Effector memory CD8-positive, alpha-beta T cell (primary cell): ENCODE results near the gene FPGS.
"Not testable (repeated sequence)": the region's sequence is repeated elsewhere in the genome, so short reads cannot be mapped to it uniquely, and the experiment has no call there.

Experiments
- ATAC-seq: fragments of 150-1000 bp; cut with Tn5 transposase; replicated peaks from 2 replicates; pipeline ENCODE4 v1.10.0; 2021; ENCODE audit warnings: mild to moderate bottlenecking, moderate library complexity
- DNase-seq, 3 experiments: peaks; one replicate each; pipeline ENCODE4 v3.0.0; 2021
- H3K27ac Mint-ChIP-seq, 2 donors: one replicate each; pipeline ENCODE4 v1.8.0; 2022; ENCODE audit warnings: mild to moderate bottlenecking in 2 of 2, mixed read lengths in 2 of 2, moderate library complexity in 2 of 2
- H3K27me3 Mint-ChIP-seq, 2 donors: one replicate each; pipeline ENCODE4 v1.8.0; 2022; ENCODE audit warnings: mixed read lengths in 2 of 2
- H3K36me3 Mint-ChIP-seq: one replicate; pipeline ENCODE4 v1.8.0; 2022; ENCODE audit warnings: mild to moderate bottlenecking, moderate library complexity, mixed read lengths; ENCODE audit not compliant: insufficient read depth
- H3K4me1 Mint-ChIP-seq, 2 donors: one replicate each; pipeline ENCODE4 v1.8.0; 2022; ENCODE audit warnings: low read depth in 2 of 2, mixed read lengths in 2 of 2
- H3K4me3 Mint-ChIP-seq, 2 donors: one replicate each; pipeline ENCODE4 v1.8.0; 2022; ENCODE audit warnings: mild to moderate bottlenecking in 2 of 2, mixed read lengths in 2 of 2, moderate library complexity in 2 of 2
- H3K9me3 Mint-ChIP-seq, 2 donors: one replicate each; pipeline ENCODE4 v1.8.0; 2022; ENCODE audit warnings: mixed read lengths in 2 of 2

Gene FPGS

GRCh38 chr9:127835991-127836516 lies 33.4 kb downstream of the FPGS start:
- Mint-ChIP-seq H3K27me3 (no peaks in the 10 kb centered on the region), H3K9me3 (no peaks in the 10 kb centered on the region), H3K36me3 (peaks cover 4% of the 10 kb centered on the region), H3K4me1 (peaks cover 0 to 3% of the 10 kb centered on the region in 2 donors), H3K4me3 (no peak overlapping the region), H3K27ac (peak overlapping the region in 1 of 2 donors; percentile 41)
- DNase-seq (no peak), ATAC-seq (no peak)

GRCh38 chr9:127836561-127836960 lies 33.9 kb downstream of the FPGS start:
- DNase-seq, H3K9me3 Mint-ChIP-seq, ATAC-seq, H3K4me1 Mint-ChIP-seq, H3K36me3 Mint-ChIP-seq, H3K27me3 Mint-ChIP-seq, H3K4me3 Mint-ChIP-seq: not testable (repeated sequence)
- peak overlapping the region in 1 of 2 donors; percentile 41 for H3K27ac Mint-ChIP-seq

GRCh38 chr9:127837346-127837745 lies 34.7 kb downstream of the FPGS start:
- H3K36me3 Mint-ChIP-seq: no peaks in the 10 kb centered on the region
- H3K27ac Mint-ChIP-seq: peak overlapping the region; percentile 4 to 59
- DNase-seq: no peak
- no peak overlapping the region for H3K4me3 Mint-ChIP-seq
- no peaks in the 10 kb centered on the region for H3K27me3 Mint-ChIP-seq
- ATAC-seq: no peak
- H3K4me1 Mint-ChIP-seq: peaks cover 0 to 4% of the 10 kb centered on the region in 2 donors
- no peaks in the 10 kb centered on the region for H3K9me3 Mint-ChIP-seq

GRCh38 chr9:127838375-127839078 lies 35.8 kb downstream of the FPGS start:
- Mint-ChIP-seq H3K9me3 (no peaks in the 10 kb centered on the region), H3K4me3 (no peak overlapping the region), H3K27ac (no peak overlapping the region), H3K4me1 (peaks cover 0 to 3% of the 10 kb centered on the region in 2 donors), H3K36me3 (no peaks in the 10 kb centered on the region), H3K27me3 (no peaks in the 10 kb centered on the region)
- DNase-seq (no peak), ATAC-seq (no peak)

- Mint-ChIP-seq H3K9me3 (no peaks in the 10 kb centered on the region), H3K4me3 (no peak overlapping the region), H3K4me1 (peaks cover 0 to 1% of the 10 kb centered on the region in 2 donors), H3K27me3 (no peaks in the 10 kb centered on the region), H3K36me3 (no peaks in the 10 kb centered on the region), H3K27ac (peak overlapping the region in 1 of 2 donors; percentile 19)
- ATAC-seq: no peak
- DNase-seq: no peak
These were observed 38.6 kb downstream of the FPGS start for GRCh38 chr9:127841087-127841835.

GRCh38 chr9:127844821-127845359 lies 42.2 kb downstream of the FPGS start:
- Mint-ChIP-seq H3K4me3 (no peak overlapping the region), H3K27ac (peak overlapping the region in 1 of 2 donors; percentile 65), H3K27me3 (no peaks in the 10 kb centered on the region), H3K36me3 (no peaks in the 10 kb centered on the region), H3K9me3 (peaks cover 6 to 12% of the 10 kb centered on the region in 2 donors), H3K4me1 (peaks cover 1 to 3% of the 10 kb centered on the region in 2 donors)
- ATAC-seq (no peak), DNase-seq (no peak)

- DNase-seq, H3K4me3 Mint-ChIP-seq, H3K27me3 Mint-ChIP-seq, ATAC-seq, H3K36me3 Mint-ChIP-seq, H3K4me1 Mint-ChIP-seq: not testable (repeated sequence)
- Mint-ChIP-seq H3K27ac (peak overlapping the region in 1 of 2 donors; percentile 65), H3K9me3 (peaks cover 6 to 12% of the 10 kb centered on the region in 2 donors)
These were observed 42.9 kb downstream of the FPGS start for GRCh38 chr9:127845619-127846018.

- Mint-ChIP-seq H3K27me3 (no peaks in the 10 kb centered on the region), H3K4me3 (no peak overlapping the region), H3K27ac (no peak overlapping the region), H3K36me3 (no peaks in the 10 kb centered on the region), H3K9me3 (peaks cover 6 to 12% of the 10 kb centered on the region in 2 donors), H3K4me1 (peaks cover 0 to 4% of the 10 kb centered on the region in 2 donors)
- no peak for ATAC-seq
- no peak for DNase-seq
These were observed 43.9 kb downstream of the FPGS start for GRCh38 chr9:127846443-127847177.

GRCh38 chr9:127847178-127847510 lies 44.5 kb downstream of the FPGS start:
- H3K36me3 Mint-ChIP-seq: no peaks in the 10 kb centered on the region
- no peak overlapping the region for H3K27ac Mint-ChIP-seq
- DNase-seq (no peak), ATAC-seq (no peak)
- H3K4me1 Mint-ChIP-seq: peaks cover 2 to 9% of the 10 kb centered on the region in 2 donors
- H3K27me3 Mint-ChIP-seq: no peaks in the 10 kb centered on the region
- H3K9me3 Mint-ChIP-seq: peaks cover 6 to 12% of the 10 kb centered on the region in 2 donors
- no peak overlapping the region for H3K4me3 Mint-ChIP-seq

- H3K9me3 Mint-ChIP-seq: peaks cover 6 to 12% of the 10 kb centered on the region in 2 donors
- H3K36me3 Mint-ChIP-seq: no peaks in the 10 kb centered on the region
- H3K27me3 Mint-ChIP-seq: no peaks in the 10 kb centered on the region
- H3K4me3 Mint-ChIP-seq: no peak overlapping the region
- DNase-seq (no peak), ATAC-seq (no peak)
- H3K4me1 Mint-ChIP-seq: peaks cover 3 to 12% of the 10 kb centered on the region in 2 donors
- H3K27ac Mint-ChIP-seq: no peak overlapping the region
These were observed 45.4 kb downstream of the FPGS start for GRCh38 chr9:127847833-127848755.

- H3K36me3 Mint-ChIP-seq: peaks cover 1% of the 10 kb centered on the region
- no peak for ATAC-seq
- H3K9me3 Mint-ChIP-seq: peaks cover 6 to 12% of the 10 kb centered on the region in 2 donors
- H3K27ac Mint-ChIP-seq: no peak overlapping the region
- DNase-seq: no peak
- peaks cover 3 to 15% of the 10 kb centered on the region in 2 donors for H3K4me1 Mint-ChIP-seq
- no peak overlapping the region for H3K4me3 Mint-ChIP-seq
- no peaks in the 10 kb centered on the region for H3K27me3 Mint-ChIP-seq
These were observed 46.2 kb downstream of the FPGS start for GRCh38 chr9:127848756-127849504.

- Mint-ChIP-seq H3K4me3 (no peak overlapping the region), H3K36me3 (peaks cover 3% of the 10 kb centered on the region), H3K9me3 (peaks cover 6 to 12% of the 10 kb centered on the region in 2 donors), H3K4me1 (peaks cover 5 to 21% of the 10 kb centered on the region in 2 donors), H3K27ac (no peak overlapping the region), H3K27me3 (no peaks in the 10 kb centered on the region)
- ATAC-seq: no peak
- no peak for DNase-seq
These were observed 47.7 kb downstream of the FPGS start for GRCh38 chr9:127850286-127850830.
